Measurements from ENCODE around the gene MUC2.

MUC2 gene

DNA sequence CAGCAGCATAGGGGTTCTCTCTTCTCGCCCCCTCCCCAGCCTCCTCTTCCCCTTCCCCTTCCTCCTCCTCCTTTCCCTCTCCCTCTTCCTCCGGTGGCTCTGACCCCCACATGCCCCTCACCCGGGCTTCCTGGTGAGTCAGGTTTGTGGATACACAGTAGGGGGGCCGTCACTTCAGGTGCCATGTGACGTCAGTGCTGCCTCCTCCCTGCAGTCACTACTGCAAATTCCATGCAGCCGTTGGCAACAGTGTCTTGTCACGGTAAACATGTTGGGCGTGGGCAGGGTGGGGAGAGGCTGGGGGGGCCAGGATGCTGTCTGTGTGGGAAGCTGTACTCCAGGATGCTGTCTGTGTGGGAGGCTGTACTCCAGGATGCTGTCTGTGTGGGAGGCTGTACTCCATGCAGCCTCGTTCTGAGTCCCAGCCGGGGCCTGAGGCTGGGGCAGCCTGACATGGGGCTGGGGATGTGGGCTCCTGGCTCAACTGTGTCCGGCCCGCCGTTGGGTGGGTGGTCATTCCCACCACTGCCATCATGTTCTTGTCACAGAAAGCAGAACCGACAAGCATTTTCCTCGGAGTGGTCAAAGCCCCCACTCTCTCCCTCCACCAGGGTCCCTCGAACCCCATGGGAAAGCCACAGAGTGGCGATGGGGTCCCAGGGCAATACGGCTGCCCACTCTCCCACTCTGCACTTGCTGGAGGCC is 2.4 kb upstream of the MUC2 start:
- DNase-seq = no peak

DNA sequence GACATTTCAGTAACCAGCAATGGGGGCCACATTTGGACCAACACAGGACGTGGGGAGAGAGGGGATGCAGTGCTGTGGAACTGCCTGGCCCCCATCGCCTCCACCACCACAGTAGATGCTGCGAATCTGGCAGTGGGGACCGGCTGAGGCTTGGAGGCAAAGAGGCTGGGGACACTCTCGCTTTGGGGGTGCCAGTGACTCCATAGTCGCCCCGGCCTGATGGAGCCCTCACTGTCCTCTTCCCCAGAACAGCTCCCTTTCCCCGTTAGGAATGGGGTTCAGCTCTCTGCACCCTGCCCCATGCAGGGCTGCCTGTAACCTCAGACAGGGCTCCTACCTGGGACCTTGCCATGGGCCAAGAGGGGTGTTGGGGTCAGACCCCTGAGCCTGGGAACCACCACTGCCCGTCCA is 1.8 kb upstream of the MUC2 start:
- DNase-seq = no peak

DNA sequence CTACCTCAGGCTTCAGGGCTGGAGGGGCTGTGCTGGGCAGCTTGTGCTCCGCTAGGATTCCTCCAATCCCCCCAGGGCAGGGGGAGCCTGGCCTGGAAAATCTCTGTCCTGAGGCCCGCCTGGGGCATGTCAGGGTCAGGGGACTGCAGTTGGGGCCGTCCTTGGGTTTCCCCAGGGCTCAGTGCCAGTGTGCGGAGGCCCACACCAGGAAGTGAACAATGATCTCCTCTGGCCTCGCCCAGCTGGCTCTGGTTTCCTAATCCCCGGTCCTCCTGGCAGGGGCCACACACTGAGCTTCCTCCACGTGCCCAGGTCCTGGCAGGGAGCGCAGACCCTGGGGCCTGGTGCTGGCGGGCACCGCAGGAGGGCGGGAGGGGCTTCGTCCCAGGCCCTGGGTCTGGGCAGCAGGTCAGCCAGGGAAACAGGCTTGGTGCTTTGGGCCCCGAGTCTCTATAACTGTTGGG is 1.4 kb upstream of the MUC2 start:
- DNase-seq = peak; percentile 47 to 69

DNA sequence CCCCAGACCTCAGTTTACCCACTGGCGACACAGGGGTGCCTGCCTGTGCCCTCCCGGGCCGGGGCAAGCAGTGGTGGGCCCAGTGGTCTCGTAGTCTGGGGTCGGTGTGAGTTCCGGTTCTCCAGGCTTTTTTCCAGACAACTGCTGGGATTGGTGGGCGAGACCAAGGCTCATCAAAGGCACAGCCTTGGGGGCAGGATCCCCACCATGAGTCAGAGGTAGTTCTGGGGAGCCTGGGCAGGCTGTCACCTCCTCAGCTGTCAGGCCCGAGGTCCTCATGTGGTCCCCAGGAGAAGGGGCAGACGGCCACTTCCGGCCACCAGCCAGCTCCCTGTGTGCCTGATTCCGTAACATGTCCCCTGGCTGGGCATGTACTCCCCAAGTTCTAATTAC is 827 bp upstream of the MUC2 start:
- DNase-seq = no peak

DNA sequence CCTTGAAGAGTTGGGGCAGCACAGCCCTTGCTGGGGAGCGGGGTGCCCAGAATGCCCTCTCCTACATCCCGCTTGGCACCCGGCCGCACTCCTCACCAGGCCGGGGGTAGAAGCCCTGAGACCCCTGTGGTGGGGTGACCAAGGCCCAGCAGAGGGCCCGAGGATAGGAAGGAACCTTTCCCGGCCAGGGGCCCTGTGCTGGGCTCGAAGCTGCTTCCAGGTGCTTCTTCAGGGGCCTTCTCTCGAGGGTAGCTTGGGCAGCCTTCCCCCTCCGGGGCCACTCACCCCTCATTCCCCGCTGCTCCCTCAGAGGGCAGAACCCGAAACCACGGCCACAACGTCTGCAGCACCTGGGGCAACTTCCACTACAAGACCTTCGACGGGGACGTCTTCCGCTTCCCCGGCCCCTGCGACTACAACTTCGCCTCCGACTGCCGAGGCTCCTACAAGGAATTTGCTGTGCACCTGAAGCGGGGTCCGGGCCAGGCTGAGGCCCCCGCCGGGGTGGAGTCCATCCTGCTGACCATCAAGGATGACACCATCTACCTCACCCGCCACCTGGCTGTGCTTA is 752 bp downstream of the MUC2 start:
- no peak for DNase-seq

DNA sequence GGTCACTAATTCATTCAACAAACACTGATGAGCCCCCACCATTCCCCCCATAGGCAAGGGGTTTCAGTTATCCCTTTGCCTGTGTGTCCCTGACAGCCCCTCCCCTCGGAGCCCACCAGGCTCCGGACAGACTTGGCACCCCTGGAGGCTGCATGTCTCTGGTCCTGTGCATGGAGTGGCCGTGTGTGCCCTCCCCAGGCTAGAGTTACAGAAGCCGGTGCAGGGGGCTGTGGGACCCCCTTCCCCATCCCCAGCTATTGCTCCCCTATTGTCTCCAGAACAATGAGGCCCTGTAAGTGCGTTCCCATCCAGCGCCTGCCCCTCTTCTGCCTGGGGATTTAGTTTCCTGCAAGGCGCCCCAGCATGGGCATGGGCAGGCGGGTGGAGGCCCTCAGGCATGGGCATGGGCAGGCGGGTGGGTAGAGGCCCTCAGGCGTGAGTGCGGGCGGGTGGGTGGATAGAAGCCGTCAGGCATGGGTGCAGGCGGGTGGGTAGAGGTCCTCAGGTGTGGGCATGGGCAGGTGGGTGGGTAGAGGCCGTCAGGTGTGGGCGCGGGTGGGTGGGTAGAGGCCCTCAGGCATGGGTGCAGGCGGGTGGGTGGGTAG is 1.5 kb downstream of the MUC2 start:
- no peak for DNase-seq

DNA sequence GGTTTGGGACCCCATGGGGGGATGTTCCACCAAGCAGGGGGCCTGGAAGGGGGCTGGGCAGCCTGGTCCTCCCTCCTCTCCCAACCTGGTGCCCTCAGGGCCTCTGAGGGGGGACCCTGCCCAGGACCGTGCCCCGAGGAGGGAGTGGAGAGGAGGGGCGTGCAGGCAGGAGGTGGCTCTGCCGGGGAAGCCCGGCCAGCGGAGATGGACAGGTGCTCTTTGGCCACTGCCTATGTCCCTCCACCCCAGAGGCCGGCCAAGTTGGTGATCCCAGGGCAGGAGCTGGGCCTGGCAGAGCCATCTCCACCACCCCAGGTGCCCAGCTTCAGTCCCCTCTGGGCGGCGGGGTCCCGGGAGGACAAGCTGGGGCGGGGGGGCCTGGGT is 2.4 kb downstream of the MUC2 start:
- no peak for DNase-seq

DNA sequence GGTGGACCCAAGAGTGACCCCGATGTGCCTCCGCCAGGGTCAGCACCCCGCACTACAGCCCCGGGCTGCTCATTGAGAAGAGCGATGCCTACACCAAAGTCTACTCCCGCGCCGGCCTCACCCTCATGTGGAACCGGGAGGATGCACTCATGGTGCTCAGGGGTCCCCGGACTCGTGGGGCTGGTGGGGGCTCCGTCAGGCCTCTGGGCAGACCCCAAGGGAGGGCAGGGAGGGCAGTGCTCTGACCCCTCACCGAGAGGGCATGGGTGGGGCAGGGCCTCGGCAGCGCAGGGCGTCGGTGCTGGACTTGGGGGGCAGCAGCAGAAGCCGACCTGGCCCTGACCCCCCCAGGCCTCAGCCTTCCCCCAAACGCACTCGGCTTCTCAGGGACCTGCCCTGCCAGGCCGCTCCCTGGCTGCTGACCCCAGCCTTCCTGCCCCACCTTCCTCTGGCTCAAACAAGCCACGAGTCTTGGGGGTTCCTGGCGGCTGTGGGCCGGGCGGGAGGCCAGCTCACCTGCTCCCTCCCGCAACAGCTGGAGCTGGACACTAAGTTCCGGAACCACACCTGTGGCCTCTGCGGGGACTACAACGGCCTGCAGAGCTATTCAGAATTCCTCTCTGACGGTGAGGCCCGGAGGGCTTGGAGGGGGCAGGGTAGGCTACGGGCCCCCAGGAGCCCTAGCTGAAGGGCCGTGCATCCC is 2.9 kb downstream of the MUC2 start:
- DNase-seq = no peak

DNA sequence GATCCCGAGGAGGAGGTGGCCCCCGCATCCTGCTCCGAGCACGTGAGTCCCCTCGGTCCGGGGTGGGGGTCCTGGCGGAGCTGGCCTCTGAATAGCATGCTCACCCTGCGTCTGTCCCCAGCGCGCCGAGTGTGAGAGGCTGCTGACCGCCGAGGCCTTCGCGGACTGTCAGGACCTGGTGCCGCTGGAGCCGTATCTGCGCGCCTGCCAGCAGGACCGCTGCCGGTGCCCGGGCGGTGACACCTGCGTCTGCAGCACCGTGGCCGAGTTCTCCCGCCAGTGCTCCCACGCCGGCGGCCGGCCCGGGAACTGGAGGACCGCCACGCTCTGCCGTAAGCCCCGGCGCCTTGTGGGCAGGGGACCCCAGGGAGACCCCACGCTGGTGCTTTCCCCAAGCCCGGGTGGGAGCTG is 3.5 kb downstream of the MUC2 start:
- DNase-seq = no peak

DNA sequence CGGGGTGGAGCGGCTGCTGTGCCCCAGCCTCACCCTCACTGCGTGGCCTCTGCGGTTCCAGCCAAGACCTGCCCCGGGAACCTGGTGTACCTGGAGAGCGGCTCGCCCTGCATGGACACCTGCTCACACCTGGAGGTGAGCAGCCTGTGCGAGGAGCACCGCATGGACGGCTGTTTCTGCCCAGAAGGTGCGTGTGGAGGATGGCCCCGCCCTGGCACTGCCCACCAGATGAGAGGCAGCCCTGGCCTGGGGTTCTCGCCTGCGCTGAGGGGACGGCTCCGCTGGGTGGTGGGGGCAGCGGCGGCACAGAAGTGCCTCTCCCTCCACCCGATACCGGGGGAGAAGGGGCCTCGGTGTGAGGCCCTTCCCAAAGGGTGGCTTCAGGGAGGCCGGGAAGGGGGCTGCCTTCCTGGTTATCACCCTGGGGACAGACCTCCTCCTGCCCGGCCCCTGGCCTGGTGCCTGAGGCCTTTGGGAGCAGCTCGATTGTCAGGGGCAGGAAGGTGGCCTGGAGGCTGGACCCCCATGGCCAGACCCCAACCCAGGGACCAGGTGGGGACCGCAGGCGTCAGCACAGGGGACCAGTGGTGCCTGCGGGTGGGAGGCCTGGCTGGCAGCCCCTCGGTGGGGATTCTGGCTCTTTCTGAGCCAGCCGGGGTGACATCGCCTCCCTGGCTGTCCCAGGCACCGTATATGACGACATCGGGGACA is 7.1 kb downstream of the MUC2 start:
- no peak for DNase-seq

DNA sequence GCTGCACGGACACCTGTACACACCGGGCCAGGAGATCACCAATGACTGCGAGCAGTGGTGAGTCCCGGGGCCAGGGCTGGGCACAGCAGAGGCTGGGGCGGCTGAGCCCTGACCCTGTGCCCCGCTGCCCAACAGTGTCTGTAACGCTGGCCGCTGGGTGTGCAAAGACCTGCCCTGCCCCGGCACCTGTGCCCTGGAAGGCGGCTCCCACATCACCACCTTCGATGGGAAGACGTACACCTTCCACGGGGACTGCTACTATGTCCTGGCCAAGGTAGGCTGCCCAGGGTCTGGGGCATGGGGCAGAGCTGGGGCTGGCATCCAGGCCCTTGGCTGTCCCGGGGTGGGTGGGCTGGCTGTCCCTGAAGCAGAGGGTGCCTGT is 7.7 kb downstream of the MUC2 start:
- no peak for DNase-seq

DNA sequence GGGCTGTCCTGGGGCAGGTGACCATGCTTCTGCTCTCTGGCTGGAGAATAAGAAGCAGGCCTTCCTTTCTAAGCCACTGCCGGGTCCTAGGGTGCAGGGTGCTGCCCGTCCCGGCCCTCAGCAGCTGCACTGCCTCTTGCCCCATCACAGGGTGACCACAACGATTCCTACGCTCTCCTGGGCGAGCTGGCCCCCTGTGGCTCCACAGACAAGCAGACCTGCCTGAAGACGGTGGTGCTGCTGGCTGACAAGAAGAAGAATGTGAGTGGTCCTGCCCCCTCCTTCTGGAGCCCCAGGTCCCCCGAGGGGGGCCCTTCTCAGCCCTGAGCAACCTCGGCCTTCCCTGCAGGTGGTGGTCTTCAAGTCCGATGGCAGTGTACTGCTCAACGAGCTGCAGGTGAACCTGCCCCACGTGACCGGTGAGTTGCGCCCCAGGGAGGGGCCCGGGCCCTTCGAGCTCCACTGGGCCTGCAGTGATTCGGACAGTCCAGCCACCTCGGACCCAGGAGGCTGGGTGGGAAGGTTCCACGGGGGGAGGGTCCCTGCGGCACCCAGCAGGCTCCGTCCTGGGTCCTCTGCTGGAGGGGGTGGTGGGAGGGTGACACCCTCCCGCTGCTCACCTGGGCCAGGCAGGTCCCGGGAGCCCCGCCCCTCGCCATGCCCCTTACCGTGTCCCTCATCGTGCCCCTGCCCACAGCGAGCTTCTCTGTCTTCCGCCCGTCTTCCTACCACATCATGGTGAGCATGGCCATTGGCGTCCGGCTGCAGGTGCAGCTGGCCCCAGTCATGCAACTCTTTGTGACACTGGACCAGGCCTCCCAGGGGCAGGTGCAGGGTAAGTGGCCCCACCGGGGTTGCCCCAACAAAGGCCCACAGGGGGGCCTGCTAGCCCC is 8.3 kb downstream of the MUC2 start:
- no peak for DNase-seq

DNA sequence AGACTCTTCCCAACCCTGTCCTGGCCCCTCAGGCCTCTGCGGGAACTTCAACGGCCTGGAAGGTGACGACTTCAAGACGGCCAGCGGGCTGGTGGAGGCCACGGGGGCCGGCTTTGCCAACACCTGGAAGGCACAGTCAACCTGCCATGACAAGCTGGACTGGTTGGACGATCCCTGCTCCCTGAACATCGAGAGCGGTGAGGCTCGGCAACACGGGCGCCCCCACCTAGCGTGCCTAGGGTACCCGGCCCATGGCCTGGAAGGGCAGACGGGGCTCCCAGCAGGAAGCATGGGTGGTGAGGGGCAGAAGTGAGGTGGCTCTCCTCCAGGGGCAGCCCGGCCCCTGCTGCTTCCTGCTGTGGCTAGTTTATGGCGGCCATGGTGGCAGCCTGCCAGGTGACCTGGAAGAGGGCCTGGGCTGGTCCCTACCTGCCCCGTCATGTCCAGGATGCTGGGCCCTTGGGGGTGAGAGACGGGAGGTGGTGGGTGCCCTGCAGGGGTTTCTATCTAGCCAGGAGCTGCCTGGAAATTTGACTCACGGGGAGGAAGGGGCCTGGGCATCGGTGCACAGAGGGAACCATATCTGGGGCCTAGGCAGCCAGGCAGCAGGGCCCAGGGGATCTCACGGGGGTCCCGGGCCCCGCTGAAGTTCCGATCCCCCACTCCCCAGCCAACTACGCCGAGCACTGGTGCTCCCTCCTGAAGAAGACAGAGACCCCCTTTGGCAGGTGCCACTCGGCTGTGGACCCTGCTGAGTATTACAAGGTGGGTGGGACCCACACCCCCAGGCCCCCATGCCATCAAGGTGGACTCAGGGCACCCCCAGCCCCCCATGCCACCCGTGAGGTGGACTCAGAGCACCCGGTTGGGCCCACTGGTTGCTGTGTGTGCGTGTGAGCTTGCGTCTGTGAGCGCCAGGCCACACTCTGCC is 9.2 kb downstream of the MUC2 start:
- no peak for DNase-seq

DNA sequence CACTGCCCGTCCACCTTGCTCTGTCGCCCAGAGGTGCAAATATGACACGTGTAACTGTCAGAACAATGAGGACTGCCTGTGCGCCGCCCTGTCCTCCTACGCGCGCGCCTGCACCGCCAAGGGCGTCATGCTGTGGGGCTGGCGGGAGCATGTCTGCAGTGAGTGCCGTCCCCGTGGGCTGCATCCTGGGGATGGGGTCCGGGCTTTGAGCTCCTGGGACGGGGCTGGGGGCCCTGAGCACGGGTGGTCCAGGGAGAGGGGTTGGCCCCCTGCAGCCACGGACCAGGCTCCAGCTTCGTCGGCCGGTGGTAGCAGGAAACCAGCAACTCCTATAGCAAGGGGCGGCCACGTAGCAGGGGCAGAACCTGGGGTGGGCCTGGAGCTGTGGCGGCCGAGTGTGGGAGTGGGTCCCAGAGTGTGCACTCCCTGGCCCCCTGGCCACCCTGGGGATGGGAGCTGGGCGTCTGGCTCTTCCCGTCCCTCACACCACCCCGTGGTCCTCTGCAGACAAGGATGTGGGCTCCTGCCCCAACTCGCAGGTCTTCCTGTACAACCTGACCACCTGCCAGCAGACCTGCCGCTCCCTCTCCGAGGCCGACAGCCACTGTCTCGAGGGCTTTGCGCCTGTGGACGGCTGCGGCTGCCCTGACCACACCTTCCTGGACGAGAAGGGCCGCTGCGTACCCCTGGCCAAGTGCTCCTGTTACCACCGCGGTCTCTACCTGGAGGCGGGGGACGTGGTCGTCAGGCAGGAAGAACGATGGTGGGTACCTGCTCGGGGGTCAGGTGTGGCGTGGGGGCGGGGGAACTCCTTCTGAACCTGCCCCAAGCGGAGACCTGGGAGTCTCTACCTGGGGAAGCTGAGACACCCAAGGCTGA is 10.1 kb downstream of the MUC2 start:
- no peak for DNase-seq

DNA sequence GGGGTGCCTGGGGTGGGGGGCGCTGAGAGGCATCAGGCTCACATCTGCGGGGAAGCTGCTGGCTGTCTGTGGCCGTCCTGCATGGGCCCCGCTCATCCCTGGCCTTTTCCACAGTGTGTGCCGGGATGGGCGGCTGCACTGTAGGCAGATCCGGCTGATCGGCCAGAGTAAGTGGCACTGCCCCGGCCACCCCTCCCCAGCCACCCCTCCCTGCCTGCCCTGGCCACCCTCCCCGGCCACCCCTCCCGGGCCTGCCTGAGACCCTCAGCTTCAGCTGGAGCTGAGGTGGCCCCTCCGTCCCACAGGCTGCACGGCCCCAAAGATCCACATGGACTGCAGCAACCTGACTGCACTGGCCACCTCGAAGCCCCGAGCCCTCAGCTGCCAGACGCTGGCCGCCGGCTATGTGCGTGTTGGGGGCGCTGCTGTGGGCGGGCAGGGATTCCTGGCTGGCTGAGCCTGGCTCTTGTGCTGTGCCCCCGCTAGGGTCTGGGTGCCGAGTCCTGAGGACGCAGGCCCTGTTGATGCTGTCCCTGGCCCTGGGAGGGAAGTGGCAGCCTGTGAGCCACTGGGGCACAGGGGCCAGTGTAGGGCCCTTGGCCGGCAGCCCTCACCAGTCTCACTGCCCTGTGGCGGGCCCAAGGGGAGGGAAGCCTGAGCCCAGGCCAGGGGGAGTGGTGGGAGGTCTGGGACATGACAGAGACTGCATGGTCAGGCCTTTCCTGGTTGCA is 10.9 kb downstream of the MUC2 start:
- DNase-seq = no peak

DNA sequence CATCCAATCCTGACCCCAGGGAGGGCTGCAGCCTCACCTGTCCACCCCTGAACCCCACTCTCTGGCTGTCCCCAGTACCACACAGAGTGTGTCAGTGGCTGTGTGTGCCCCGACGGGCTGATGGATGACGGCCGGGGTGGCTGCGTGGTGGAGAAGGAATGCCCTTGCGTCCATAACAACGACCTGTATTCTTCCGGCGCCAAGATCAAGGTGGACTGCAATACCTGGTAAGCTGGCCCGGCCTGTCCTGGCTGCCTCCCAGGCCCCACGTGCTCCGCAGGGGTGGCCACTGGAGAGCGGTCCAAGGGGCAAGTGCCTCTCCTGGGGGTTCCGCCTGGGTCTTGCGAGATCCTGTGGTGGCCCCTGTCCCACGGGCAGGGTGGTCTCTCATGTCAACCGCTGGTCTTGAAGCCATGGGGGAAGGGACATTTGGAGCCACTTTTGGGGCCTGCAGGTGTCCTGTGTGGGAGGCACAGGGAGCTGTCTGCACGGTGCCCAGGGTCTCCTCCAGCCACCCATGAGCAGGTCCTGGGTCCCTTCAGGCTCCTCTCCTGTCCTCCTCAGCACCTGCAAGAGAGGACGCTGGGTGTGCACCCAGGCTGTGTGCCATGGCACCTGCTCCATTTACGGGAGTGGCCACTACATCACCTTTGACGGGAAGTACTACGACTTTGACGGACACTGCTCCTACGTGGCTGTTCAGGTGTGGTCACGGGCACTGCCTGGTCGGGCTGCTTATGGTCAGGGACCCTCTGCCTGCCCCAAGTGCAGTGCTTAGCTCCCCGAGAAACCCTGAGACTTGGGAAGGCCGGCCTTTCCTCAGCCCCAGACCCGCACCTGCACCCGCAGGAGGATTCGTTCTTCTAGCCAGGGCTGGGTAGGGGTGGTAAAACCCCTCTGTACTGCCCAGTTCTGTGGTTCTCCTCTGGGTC is 11.8 kb downstream of the MUC2 start:
- DNase-seq = no peak

DNA sequence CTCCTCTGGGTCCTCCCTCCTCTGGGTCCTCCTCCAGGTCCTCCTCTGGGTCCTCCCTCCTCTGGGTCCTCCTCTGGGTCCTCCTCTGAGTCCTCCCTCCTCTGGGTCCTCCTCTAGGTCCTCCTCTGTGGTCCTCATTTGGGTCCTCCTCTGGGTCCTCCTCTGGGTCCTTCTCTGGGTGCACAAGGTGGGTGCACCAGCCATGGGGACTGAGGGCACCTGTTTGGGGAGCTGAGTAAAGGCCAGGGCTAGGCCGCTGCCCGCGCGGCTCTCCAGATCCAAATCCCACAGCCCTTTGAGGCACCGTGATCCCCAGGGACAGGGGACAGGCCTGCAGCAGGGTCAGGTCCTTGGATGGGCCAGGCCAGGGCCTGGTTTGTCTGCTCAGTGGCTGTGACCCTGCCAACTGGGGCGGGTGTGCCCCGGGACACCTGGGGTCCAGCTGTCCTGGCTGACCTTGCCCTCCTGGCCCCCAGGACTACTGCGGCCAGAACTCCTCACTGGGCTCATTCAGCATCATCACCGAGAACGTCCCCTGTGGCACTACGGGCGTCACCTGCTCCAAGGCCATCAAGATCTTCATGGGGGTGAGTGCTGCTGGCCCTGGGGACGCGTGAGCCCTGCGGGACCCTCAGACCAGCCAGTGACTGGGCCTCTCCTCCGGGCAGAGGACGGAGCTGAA is 12.7 kb downstream of the MUC2 start:
- no peak for DNase-seq
